Upper lobe of left lung (tissue), 6 donors: ENCODE data around the gene SACM1L. TPM values are rescaled to one million over a fixed set of nuclear protein-coding genes. Genes with fewer than 3 reads are reported as not detected.

Source experiments
- ATAC-seq, 2 donors: fragments of 200-7000 bp; cut with Tn5 transposase; one replicate each; pipeline ENCODE4 v1.9.1; 2022; ENCODE audit warnings: mild to moderate bottlenecking in 2 of 2, moderate library complexity in 2 of 2; ENCODE audit not compliant: low FRiP score in 2 of 2
- DNase-seq, 2 donors: peaks; one replicate each; pipeline ENCODE4 v3.0.0-alpha.2; 2019 to 2020
- H3K27ac ChIP-seq, 4 donors: fragments of 200-600 bp; sonication (generic); one replicate each; pipeline ENCODE4 v1.5.1; 2016 to 2019
- H3K27me3 ChIP-seq, 4 donors: fragments of 200-600 bp; sonication (generic); one replicate each; pipeline ENCODE4 v1.5.1; 2017 to 2019
- H3K36me3 ChIP-seq, 4 donors: fragments of 200-600 bp; sonication (generic); one replicate each; pipeline ENCODE4 v1.5.1; 2016 to 2019
- H3K4me1 ChIP-seq, 4 donors: fragments of 200-600 bp; sonication (generic); one replicate each; pipeline ENCODE4 v1.5.1; 2018 to 2019
- H3K4me3 ChIP-seq, 4 donors: fragments of 200-600 bp; sonication (generic); one replicate each; pipeline ENCODE4 v1.5.1; 2017 to 2019; ENCODE audit warnings: mild to moderate bottlenecking in 2 of 4, moderate library complexity in 1 of 4
- H3K9me3 ChIP-seq, 4 donors: fragments of 200-600 bp; sonication (generic); one replicate each; pipeline ENCODE4 v1.5.1; 2018 to 2019
- CTCF ChIP-seq, 6 experiments: fragments of 450-650 bp in 4 of 6; fragments of 200-600 bp in 2 of 6; sonication (generic) in 2 of 6; IDR thresholded peaks; one replicate each; pipeline ENCODE4 v1.5.1; 2016 to 2019; ENCODE audit warnings: antibody characterized with exemption in 6 of 6
- EP300 ChIP-seq, 4 donors: sonication (generic); formaldehyde crosslinking; IDR thresholded peaks; one replicate each; pipeline ENCODE4 v1.5.1; 2017; ENCODE audit warnings: antibody characterized with exemption in 4 of 4, control low read depth in 2 of 4
- POLR2A ChIP-seq, 4 donors: fragments of 450-650 bp; IDR thresholded peaks; one replicate each; pipeline ENCODE4 v1.5.1; 2016 to 2017; ENCODE audit warnings: antibody characterized with exemption in 4 of 4, mild to moderate bottlenecking in 2 of 4
- POLR2AphosphoS5 ChIP-seq, 2 donors: sonication (generic); formaldehyde crosslinking; IDR thresholded peaks; one replicate each; pipeline ENCODE4 v1.5.1; 2017; ENCODE audit warnings: antibody characterized with exemption in 2 of 2
- WGBS, 2 donors: methylation state at CpG; one replicate each; pipeline ENCODE4 v1.1.5; 2017 to 2018; 5-methylcytosine and 5-hydroxymethylcytosine counted together
- total RNA-seq, 6 donors: library from RNA; depleted of rRNA in 4 of 6; stranded (reverse); fragments of >200 nt in 4 of 6; gene quantifications; one replicate each; pipeline versions ENCODE4 v1.1.0 to v1.2.1, GENCODE V29; 2016 to 2021
- donor health status: DM: no; HTN: no; CAD: no; lungs with moderate emphysema.
- donor health status: DM: no; HTN: yes; CAD: no; lungs with severe emphysema.

SACM1L gene
- total RNA-seq, 6 donors from 2014 or later, result 29.9 to 102 (median 63.9) TPM

DNA sequence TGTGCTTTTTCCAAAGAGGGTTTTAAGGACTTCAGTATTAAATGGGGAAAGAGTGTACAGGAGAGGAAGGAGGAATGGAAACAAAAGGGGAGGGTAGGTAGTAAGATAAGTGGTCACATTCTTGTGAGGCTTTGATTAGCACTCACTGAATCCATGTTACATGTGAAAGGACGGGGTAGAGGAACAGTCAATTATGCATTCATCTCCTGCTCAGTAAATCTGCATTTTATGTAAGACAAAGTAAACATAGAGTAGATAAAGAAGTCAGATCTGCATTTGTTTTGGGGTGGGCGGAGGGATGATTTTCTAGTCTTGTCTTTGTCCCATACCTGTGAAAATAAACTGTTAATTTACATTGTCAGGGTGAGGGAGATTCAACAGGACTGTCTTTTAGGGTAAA lies 50.8 kb downstream of the SACM1L start:
- Histone ChIP-seq H3K27me3 (no peaks in the 10 kb centered on the region), H3K9me3 (no peaks in the 10 kb centered on the region), H3K27ac (no peak overlapping the region), H3K36me3 (peaks cover 45 to 99% (median 85%) of the 10 kb centered on the region in 4 donors), H3K4me3 (no peak overlapping the region), H3K4me1 (peaks cover 0 to 5% (median 0%) of the 10 kb centered on the region in 4 donors)
- DNase-seq (no peak), ATAC-seq (no peak)
- TF ChIP-seq POLR2AphosphoS5 (IDR thresholded peaks at IDR 0.05) (no peak), POLR2A (IDR thresholded peaks at IDR 0.05) (no peak), EP300 (IDR thresholded peaks at IDR 0.05) (no peak), CTCF (IDR thresholded peaks at IDR 0.05) (no peak)
- WGBS, 2 donors, result 91 to 100% methylated on average over 2 of the region's 2 CpGs

DNA sequence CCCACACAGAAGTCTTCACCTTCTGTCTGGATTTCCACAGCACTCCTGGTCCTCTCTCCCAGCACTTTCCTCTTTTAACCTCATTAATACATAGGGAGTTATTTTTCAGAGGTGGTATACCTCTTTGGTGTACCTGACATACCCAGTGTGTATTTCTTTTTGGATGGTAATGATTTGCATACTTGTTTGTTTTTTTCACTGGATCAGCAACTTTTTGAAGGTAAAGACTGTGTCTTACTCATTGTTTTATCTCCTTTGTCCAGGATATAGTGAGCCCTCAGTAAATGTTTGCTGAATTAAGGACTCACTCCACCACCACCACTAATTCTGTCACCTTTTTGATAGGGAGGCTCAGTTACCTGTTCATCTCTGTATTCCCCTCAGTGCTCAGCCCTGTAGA lies 52.1 kb downstream of the SACM1L start:
- peaks cover 0 to 5% (median 0%) of the 10 kb centered on the region in 4 donors for H3K4me1 ChIP-seq
- TF ChIP-seq POLR2A (IDR thresholded peaks at IDR 0.05), result no peak
- no peak for TF ChIP-seq EP300 (IDR thresholded peaks at IDR 0.05)
- no peak for TF ChIP-seq POLR2AphosphoS5 (IDR thresholded peaks at IDR 0.05)
- TF ChIP-seq CTCF (IDR thresholded peaks at IDR 0.05), result no peak
- H3K27me3 ChIP-seq, result no peaks in the 10 kb centered on the region
- DNase-seq (no peak), ATAC-seq (no peak)
- no peak overlapping the region for H3K4me3 ChIP-seq
- H3K36me3 ChIP-seq, result peaks cover 42 to 99% (median 86%) of the 10 kb centered on the region in 4 donors
- H3K9me3 ChIP-seq, result no peaks in the 10 kb centered on the region
- no peak overlapping the region for H3K27ac ChIP-seq

DNA sequence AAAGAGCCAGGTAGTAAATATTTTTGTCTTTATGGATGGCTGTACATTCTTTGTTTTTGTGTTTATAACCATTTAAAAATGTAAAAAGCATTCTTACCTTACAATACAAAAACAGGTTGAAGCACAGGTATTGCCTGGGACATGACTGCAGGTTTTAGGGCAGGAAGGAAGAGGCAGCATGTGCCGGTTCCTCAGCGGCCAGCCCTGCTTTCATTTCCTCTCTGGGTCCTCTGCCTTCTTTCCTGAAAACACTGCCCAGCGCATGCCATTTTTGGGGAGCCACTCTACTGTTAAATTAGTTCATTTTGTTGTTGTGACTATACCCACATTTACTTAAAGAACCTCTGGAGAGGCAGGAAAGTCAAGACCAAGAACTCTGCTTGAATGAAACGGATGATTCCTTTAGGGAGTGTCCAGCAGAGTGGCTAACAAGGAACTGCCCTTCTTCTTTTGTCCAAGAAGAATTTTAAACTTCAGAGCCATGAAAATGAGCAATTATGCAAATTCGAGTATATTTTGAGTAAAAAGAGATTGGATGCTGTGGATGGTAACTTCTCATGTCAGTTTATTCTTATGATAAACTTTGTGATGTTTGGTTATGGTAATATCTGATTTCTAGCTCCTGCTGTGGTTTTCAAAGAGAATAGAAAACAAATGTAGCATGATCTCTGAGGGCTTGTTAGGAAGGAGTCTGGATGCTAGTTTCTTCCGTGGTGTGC lies 52.7 kb downstream of the SACM1L start:
- WGBS, 2 donors, result 68 to 71% methylated on average over 6 of the region's 6 CpGs
- no peaks in the 10 kb centered on the region for H3K27me3 ChIP-seq
- DNase-seq (no peak), ATAC-seq (no peak)
- H3K4me1 ChIP-seq, result peaks cover 0 to 5% (median 0%) of the 10 kb centered on the region in 4 donors
- H3K36me3 ChIP-seq, result peaks cover 38 to 99% (median 85%) of the 10 kb centered on the region in 4 donors
- TF ChIP-seq POLR2AphosphoS5 (IDR thresholded peaks at IDR 0.05) (no peak), POLR2A (IDR thresholded peaks at IDR 0.05) (no peak), CTCF (IDR thresholded peaks at IDR 0.05) (no peak), EP300 (IDR thresholded peaks at IDR 0.05) (no peak)
- no peak overlapping the region for H3K4me3 ChIP-seq
- no peak overlapping the region for H3K27ac ChIP-seq
- no peaks in the 10 kb centered on the region for H3K9me3 ChIP-seq

GRCh38 chr3:45742461-45743089 lies 53.4 kb downstream of the SACM1L start:
- Histone ChIP-seq H3K9me3 (no peaks in the 10 kb centered on the region), H3K27me3 (no peaks in the 10 kb centered on the region), H3K27ac (no peak overlapping the region), H3K4me1 (peaks cover 0 to 5% (median 0%) of the 10 kb centered on the region in 4 donors), H3K4me3 (no peak overlapping the region), H3K36me3 (peaks cover 38 to 99% (median 86%) of the 10 kb centered on the region in 4 donors)
- ATAC-seq, result no peak
- TF ChIP-seq POLR2A (IDR thresholded peaks at IDR 0.05), result no peak
- TF ChIP-seq POLR2AphosphoS5 (IDR thresholded peaks at IDR 0.05), result no peak
- TF ChIP-seq EP300 (IDR thresholded peaks at IDR 0.05), result no peak
- TF ChIP-seq CTCF (IDR thresholded peaks at IDR 0.05), result no peak
- DNase-seq, result no peak
- WGBS, 2 donors, result 94 to 95% methylated on average over 2 to 4 of the region's 4 CpGs
